GM21576 (cell line): ENCODE measurements around the gene P3R3URF.

Source experiments
- ATAC-seq: cut with Tn5 transposase; IDR thresholded peaks from one replicate; pipeline ENCODE4 v1.9.1; 2021; ENCODE audit warnings: mild to moderate bottlenecking, moderate library complexity; ENCODE audit not compliant: unreplicated experiment

The P3R3URF gene

GRCh38 chr1:46134660-46135331, 41.5 kb downstream of the P3R3URF start:
- no peak for ATAC-seq

- ATAC-seq: no peak
Measured at GRCh38 chr1:46133781-46134350, 42.4 kb downstream of the P3R3URF start.

- ATAC-seq: peak; percentile 46
Measured at GRCh38 chr1:46133181-46133658, 43.1 kb downstream of the P3R3URF start.

GRCh38 chr1:46132529-46133180, 43.6 kb downstream of the P3R3URF start, which contains the start of gene PIK3R3:
Gene PIK3R3 (minus strand): TSS chr1:46132629. CDS start chr1:46131952, 677 bp downstream.
- ATAC-seq: peak; percentile 88

GRCh38 chr1:46131712-46132528, 44.4 kb downstream of the P3R3URF start:
- ATAC-seq: no peak

- no peak for ATAC-seq
Measured at GRCh38 chr1:46131093-46131492, 45.2 kb downstream of the P3R3URF start.

GRCh38 chr1:46130606-46131005, 45.7 kb downstream of the P3R3URF start:
- ATAC-seq: no peak

GRCh38 chr1:46130121-46130520, 46.2 kb downstream of the P3R3URF start:
- ATAC-seq: no peak

- ATAC-seq: no peak
Measured at GRCh38 chr1:46128344-46128743, 47.9 kb downstream of the P3R3URF start.
